Upper lobe of left lung (tissue), 4 donors: ENCODE results near the gene PRKCE.

Experiments used
- POLR2A ChIP-seq, 4 donors: fragments of 450-650 bp; IDR thresholded peaks; one replicate each; pipeline ENCODE4 v1.5.1; 2016 to 2017; ENCODE audit warnings: antibody characterized with exemption in 4 of 4, mild to moderate bottlenecking in 2 of 4
- POLR2AphosphoS5 ChIP-seq, 2 donors: sonication (generic); formaldehyde crosslinking; IDR thresholded peaks; one replicate each; pipeline ENCODE4 v1.5.1; 2017; ENCODE audit warnings: antibody characterized with exemption in 2 of 2
- TF ChIP-seq, protein P1 (sequence below), 6 experiments: fragments of 450-650 bp in 4 of 6; fragments of 200-600 bp in 2 of 6; sonication (generic) in 2 of 6; IDR thresholded peaks; one replicate each; pipeline ENCODE4 v1.5.1; 2016 to 2019; ENCODE audit warnings: antibody characterized with exemption in 6 of 6

DNA sequence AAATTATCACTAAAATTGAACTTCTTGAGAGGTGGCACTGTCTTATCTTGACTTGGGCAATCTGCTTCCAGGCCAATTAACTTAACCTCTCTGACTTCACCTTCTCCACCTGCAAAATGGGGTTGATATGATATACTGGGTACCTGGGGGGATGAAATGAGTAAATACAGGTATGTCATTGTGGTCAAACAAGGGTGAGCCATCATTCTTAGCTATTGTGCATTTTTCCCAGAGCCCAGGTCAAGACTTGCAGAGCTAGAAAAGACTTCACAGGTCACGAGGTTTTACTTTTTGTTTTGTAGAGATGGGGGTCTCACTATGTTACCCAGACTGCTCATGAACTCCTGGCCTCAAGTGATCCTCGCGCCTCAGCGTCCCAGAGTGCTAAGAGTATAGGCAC, 145.0 kb downstream of the PRKCE start:
- TF ChIP-seq POLR2A (IDR thresholded peaks at IDR 0.05) (no peak), POLR2AphosphoS5 (IDR thresholded peaks at IDR 0.05) (no peak)
- TF ChIP-seq, protein P1, sequence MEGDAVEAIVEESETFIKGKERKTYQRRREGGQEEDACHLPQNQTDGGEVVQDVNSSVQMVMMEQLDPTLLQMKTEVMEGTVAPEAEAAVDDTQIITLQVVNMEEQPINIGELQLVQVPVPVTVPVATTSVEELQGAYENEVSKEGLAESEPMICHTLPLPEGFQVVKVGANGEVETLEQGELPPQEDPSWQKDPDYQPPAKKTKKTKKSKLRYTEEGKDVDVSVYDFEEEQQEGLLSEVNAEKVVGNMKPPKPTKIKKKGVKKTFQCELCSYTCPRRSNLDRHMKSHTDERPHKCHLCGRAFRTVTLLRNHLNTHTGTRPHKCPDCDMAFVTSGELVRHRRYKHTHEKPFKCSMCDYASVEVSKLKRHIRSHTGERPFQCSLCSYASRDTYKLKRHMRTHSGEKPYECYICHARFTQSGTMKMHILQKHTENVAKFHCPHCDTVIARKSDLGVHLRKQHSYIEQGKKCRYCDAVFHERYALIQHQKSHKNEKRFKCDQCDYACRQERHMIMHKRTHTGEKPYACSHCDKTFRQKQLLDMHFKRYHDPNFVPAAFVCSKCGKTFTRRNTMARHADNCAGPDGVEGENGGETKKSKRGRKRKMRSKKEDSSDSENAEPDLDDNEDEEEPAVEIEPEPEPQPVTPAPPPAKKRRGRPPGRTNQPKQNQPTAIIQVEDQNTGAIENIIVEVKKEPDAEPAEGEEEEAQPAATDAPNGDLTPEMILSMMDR (IDR thresholded peaks at IDR 0.05), result no peak
